CD4-positive, alpha-beta T cell treated with Interleukin-4 for 1 hour (primary cell): ENCODE measurements around the gene FXYD1.

Experiments used
- DNase-seq, 2 donors: peaks; one replicate each; pipeline ENCODE4 v3.0.0-alpha.2; 2020 to 2022

FXYD1 gene

DNA sequence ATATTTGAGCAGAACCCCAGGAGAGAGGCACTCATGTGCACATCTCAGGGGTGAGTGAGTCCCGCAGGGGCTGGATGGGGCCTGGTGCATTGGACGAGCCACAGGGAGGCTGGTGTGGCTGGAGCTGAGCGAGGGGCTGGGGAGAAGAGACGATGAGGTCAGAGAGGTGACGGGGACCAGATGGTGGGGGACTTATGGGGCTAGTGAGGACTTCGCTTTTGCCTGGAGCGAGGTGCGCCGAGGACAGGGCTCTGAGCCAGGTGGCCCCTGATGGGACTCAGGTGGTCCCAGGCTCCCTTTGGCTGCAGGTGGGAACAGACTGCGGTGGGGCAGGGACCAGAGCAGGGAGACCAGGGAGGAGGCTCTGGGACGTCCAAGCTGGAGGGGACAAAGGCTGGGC, 29.9 kb upstream of the FXYD1 start:
- DNase-seq: no peak

DNA sequence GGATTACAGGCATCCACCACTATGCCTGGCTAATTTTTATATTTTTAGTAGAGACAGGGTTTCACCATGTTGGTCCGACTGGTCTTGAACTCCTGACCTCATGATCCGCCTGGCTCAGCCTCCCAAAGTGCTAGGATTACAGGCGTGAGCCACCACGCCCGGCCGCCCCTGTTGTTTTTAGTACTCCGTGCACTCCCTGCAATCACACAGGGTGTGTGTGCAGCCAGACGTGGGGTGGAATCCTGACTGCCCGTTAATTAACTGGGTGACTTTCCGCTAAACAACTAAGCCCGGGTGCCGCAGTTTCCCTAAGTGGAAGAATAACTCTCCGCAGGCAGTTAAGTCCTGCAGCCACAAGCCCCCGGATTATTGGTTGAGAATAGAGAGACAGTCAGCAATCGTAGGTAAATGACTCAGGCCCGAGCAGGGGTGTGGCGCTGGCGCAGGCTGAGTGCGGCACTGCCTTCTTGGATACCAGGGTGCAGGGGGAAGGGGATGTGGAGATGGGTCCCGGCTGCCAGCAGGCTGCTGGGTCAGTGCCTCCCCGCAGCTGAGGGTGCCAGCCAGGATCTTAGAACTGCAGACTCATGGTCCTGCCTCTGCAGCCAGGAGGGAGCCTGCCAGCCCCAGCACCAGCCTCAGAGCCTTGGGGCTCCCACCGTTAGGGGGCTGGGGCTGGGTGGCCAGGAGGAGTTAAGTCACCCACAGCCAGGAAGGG, 29.1 kb upstream of the FXYD1 start:
- no peak for DNase-seq

DNA sequence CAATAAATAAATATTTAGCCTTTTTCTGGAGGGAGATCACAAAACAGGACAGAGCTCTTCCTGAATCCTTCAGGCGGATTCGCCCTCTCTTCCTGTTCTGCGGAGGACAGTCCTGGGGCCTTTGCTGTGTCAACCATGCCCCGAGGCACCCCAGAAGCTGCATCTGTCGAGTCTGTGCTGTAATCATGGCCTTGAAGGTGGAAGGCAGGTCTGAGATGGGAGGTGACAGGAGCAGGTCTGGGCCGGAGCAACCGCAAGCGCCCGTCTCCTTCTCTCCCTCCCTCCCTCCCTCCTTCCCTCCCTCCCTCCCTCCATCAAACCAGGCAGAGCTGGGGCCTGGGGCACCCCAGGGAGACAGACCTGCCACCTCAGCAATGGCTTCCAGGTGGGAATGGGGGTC, 27.6 kb upstream of the FXYD1 start:
- no peak for DNase-seq

DNA sequence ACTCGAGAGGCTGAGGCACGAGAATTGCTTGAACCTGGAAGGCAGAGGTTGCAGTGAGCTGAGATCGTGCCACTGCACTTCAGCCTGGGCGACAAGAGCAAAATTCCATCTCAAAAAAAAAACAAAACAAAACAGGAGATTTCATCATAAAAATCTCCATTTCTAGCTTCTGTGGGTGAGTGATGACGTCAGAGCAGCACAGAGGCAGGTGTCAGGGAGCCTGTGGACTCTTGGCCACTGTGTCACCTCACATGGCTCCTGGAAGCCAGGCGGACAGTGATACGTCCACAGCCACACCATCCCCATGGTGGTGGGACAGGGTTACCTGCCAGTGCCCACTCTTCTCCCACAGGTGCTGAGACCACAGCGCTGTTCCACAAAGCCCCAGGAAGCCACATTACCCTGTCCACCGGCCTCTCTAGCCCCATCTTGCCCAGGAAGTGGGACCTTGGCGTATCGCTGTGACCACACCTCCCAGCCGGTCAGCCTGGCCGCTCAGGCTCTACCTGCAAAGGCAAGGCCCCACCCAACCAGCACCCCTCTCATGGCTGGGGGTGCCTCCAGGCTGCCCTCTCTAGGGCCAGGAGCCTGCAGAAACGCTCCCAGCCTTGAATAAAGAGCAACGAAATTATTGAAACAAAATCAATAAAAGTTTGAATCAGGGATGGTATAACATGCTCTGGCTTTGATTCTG, 25.5 kb upstream of the FXYD1 start:
- DNase-seq: no peak

DNA sequence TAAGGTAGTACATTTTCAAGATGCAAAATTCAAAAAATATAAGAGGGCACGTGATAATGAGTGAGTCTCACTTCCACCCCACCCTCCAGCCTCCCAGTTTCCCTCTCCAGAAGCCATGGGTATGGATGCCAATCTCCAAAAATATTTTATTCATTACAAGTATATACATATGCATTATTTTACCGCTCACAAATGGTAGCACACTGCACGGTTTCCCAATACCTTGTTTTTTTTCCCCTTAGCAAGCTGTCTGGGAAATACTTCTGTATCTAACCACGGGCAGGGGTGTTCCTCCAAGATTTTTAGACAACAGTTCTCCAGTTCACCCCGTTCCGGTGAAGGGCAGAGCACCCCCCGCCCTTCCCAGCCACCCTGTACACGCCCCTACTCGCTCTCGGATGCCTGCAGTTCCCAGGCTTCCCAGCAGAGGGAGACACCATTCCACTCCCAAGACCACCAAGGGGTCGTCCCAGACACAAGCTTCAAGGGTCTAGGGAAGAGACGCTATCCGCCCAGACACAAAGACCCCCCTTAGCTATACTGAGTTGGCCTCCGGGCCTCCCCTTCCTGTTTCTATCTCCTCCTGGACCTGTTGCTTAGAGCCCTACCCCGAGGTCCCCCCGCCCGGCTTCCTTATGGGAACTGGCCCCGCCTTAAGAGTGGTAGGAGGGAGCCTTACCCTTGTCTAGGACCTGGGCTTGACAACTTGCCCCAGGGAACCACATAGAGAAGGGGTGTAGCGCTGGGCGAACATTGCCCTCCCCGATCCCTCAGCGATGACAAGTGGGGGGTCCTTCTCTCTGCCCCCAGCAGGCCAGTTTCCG, 24.1 kb upstream of the FXYD1 start:
- peak; percentile 71 to 72 for DNase-seq

DNA sequence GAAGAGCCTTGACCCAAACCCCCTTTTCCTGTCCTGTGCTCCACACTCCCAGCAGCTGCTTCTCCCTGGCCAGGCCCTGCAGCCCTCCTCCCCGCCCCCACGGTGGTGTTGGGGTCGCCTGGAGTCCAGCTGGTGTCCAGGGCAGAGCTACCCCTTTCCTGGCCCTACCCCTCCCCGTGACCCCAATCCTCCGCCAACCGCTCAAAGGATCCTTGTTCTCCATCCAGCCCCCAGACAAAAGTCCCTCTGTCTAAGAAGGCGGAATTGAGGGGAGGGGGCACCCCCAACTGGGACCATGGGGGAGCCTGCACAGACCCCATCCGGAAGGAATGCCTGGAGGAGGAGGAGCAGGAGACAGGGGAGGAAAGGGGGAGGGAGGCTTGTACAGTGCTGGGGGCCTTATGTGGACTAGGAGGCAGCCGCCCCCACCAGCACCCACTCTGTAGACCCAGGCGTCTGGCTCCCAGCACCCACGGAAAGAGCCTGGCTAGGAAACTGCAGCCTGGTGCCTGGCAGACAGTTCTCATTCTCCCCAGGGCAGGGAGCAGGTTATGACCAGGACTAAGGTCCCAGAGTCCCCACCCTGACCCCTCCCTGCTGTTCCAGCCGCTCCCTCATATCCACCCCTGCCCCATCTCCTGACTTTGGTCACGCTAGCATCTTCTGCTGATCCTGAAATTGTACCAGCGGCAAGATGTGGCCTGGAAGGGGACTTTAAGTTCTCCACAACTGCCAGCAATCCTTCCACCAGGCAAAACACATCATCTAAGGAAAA, 23.3 kb upstream of the FXYD1 start, which contains the start of gene FXYD3:
FXYD3 (plus strand) TSS at position 647 of the 775 bp plus-strand sequence. CDS start 3,554 bp downstream, outside the sequence.
- no peak for DNase-seq

DNA sequence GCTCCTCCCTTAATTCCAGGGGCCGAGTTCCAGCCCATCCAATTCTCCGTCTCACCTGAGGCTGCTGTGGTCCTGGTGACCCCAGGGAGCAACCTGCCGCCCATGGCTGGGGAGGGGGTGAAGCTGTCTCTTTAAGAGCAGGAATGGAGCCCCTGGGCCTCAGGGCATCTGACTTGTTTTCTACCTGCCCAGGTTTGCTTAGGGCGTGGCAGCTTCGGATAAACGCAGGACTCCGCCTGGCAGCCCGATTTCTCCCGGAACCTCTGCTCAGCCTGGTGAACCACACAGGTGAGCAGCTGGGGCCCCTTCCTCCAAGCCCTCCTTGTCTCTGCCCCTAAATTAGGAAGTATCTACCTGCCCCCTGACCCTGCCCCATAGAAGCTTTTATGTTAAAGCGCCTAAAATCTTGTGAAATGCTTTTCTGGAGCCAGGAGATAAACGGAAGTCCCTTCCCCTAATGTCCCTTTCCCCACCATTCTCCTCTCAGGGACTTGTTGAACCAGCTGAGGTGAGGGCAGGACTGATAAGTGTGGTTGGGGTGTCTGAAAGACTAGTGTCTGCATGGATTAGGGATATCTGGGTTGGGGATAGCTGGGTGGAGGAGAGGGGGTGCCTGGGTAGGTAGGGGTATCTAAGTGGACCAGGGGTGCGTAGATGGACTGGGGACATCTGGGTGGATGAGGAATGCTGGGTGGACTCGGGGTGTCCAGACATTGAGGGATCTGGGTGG, 22.4 kb upstream of the FXYD1 start:
- DNase-seq: no peak

DNA sequence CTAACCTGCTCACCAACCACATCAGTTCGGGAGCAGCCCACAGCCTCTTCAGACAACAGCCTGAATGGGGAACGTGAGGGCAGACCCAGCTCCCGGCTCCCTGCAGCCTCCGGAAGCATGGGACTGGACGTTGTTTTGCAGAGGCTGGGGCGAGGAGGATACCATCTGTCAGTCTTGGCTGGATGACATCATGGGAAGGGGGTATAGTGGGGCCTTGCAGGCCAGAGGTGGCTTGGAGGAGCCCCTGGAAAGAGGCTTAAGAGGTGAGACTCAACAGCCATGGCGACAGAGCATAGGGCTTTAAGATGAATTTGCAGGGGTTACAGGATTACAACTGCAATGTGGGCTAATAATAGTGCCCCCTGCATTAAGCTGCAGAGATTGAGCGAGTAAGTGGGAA, 21.5 kb upstream of the FXYD1 start:
- DNase-seq: no peak

DNA sequence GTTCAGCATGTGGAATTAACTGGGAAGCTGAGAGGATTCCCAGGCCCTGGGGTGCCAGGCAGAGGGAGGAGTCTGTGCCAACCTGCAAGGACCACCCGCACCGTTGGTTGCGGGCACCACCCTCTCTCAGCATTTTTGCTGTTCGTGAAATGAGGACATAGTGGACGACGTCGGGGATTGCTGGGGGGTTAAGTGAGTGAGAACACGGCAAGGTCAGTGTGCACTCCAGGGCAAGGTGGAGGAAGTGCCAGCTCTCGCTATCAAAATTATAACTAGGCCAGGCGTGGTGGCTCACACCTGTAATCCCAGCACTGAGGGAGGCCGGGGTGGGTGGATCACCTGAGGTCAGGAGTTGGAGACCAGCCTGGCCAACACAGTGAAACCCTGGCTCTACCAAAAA, 20.8 kb upstream of the FXYD1 start:
- no peak for DNase-seq

DNA sequence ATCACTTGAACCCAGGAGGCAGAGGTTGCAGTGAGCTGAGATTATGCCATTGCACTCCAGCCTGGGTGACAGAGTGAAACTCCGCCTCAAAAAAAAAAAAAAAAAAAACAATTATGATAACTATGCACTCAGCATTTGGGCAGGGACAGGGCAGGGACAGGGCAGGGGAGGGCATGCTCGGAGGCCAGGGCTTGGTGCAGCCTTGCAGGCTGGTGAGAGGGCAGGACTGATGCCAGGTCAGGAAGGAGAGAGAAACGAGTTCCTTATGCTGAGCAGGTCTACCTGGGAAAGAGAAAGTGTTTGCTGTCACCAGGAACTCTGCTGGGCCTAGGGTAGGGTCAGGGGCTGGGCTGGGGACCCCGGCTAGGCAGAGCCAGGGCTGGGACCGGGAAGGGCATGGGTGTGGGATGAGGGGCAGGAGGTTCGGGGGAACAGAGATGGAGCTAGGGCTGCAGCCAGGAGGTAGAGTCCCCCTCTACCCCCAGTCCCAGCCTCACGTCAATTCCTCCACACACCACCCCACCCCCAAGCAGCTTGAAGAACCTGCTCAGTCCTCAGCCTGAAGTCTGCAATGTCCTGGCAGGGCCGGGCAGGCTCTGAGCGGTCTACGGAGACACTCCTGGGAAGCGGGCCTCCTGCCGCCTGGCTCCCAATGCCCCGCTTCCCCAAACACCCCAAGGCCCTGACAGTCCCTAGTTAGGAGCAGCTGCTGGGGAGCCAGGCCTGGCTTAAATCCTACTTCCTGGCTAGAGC, 20.2 kb upstream of the FXYD1 start:
- DNase-seq: no peak

DNA sequence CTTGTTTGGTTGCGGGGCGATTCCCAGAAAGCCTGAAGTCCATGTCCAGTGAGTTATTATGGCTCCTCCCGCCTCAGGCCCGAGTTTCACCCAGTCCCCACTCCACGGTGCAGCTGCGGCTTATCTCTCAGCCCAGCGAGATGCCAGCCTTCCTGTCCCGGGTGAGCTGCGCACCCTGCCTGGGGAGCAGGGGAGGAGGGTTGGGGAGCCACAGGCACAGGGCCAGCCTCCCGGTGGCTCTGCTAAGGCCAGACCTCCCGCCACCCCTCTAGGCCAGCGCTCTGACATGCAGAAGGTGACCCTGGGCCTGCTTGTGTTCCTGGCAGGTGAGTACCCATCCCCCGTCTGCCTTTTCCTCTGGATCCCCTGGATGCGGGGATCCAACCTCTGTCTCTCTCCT, 19.5 kb upstream of the FXYD1 start:
- no peak for DNase-seq

DNA sequence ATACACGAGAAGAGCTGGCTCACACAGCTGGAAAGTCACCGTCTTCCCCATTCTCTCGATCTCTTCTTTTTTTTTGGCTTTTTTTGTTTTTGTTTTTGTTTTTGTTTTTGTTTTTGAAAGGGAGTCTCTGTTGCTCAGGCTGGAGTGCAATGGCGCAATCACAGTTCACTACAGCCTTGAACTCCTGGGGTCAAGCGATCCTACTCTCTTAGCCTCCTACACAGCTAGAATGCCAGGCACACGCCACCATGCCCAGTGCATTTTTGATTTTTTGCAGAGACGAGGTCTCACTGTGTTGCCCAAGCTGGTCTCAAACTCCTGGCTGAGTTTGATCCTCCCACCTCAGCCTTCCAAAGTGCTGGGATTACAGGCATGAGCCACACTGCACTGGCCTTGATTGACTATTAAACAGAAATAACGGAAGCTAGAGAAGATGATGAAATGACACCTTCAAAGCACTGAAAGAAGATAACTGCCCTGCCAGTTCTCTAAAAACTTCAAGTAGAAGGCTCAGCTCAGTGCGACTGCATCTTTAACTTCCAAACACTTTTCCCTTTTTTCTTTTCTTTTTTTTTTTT, 19.0 kb upstream of the FXYD1 start:
- no peak for DNase-seq

DNA sequence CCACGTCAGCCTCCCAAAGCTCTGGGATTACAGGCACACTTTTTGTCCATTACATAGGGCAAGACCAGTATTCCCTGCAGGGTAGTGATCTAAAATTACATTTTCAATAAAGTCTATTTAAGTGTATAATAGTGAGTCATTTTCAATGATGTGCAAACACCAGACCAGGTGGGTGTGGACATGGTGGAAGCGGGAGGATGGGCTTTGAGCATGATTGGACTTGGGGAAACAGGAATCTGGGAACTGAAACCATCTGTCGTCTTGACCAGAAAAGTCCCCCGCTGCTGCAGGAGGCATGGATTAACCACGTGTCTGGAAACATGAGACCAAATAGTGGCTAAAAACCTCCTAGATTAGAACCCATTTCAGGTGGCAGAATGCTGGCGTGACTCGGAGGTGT, 18.1 kb upstream of the FXYD1 start:
- DNase-seq: peak in 1 of 2 donors; percentile 21

DNA sequence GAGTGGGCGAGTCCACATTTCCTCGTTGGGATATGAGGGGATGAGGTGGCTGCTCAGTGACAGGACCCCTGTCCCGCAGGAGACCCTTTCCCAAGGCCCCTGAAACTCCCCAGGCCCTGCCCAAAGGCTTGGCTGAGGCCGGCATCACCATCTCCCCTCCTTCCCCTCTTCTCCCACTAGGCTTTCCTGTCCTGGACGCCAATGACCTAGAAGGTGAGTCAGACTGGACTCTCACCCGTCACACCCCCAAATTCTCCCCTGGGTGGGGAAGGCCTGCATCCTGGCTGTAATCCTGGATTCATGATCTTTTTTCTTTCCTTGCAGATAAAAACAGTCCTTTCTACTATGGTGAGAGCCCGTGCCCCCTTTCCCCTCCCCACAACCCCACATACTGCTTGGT, 17.7 kb upstream of the FXYD1 start:
- DNase-seq: no peak

DNA sequence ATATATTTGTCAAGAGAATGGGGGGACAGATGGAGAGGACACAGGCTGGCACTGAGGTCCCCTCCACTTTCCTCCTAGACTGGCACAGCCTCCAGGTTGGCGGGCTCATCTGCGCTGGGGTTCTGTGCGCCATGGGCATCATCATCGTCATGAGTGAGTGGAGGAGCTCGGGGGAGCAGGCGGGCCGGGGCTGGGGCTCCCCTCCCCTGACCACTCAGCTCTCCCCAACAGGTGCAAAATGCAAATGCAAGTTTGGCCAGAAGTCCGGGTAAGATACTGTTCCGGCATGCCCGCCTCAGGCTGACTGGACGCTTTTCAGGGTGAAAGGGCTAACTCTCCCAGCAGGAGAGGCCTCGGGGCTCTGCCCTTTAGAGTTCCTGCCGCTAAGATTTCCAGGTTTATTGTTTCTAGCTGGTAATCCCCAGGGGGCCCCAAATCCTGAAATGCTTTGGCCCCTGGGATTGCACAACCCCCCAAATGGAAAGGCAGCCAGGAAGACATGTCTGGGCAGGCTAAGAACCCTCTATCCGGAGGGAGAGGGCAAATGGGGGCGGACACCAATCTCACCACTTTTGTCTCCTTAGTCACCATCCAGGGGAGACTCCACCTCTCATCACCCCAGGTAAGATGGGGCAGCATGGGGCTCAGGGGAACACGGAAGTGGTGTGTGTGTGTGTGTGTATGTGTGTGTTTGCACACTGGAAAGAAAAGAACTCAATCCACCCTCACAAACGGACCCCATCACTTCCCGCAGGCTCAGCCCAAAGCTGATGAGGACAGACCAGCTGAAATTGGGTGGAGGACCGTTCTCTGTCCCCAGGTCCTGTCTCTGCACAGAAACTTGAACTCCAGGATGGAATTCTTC, 15.7 kb upstream of the FXYD1 start:
- DNase-seq: no peak

DNA sequence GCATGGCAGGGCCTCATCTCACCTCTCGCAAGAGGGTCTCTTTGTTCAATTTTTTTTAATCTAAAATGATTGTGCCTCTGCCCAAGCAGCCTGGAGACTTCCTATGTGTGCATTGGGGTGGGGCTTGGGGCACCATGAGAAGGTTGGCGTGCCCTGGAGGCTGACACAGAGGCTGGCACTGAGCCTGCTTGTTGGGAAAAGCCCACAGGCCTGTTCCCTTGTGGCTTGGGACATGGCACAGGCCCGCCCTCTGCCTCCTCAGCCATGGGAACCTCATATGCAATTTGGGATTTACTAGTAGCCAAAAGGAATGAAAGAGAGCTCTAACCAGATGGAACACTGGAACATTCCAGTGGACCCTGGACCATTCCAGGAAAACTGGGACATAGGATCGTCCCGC, 15.1 kb upstream of the FXYD1 start:
- DNase-seq: no peak

DNA sequence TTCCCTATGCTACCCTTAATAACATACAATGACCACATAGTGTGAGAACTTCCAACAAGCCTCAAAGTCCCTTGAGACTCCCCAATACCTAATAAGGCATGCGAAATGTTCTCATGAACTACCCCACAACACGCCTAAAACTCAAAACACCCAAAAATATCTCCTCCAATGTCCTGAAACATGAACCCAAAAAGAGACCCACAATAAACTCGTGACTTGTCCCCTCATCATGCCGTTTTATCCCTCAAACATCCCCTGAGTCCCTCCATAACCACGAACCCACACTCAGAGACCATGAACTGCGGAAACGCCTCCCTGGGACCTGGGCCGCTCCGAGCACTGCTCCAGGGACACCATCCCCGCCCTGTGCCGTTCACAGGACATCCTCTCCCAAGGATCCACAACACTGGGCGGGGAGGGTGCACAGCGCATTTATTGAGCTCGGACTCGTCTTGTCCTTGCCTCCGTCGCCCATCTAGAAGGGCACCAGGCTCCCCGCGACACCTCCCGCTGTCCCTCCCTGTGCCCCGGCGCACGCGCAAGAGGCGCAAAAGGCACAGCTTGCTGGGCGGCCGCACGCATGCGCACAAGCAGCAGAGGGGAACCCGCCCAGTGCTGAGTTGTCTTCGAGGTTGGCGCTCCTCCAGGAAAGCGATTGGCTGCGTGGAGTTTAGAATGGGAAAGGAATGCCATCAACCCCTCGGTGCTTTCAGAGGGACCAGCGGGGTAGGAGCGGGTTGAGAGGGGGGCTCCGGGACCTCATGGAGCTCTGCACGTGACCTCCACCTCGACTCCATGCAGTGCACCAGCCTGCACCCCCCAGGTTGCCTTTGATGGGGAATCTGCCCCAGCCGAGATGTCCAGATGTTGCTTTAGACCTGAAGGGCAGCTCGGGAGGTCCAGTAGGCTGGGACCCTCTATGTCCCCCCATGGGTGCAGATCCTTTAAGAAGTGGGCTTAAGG, 14.2 kb upstream of the FXYD1 start:
- peak; percentile 89 to 90 for DNase-seq

DNA sequence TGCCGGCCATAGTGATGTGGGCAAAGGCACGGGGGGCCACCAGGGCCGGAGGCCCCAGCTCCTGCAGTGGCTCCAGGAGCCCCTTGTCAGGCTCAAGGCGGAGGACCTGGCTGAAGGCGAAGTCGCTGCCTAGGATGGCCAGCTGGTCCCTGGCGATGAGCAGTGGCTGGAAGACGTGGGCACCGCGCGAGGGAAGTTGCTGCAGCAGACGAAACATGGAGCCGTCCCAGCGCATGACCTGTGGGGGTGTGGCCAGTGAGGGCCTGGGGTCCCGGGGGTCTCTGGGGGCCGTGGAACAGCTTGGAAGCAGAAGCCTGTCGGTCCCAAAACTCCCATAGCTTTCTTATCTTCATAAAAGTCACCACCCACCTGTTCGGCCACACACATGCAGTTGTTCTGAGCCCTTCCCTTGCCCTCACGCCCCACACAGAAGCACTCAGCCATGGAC, 13.3 kb upstream of the FXYD1 start:
- no peak for DNase-seq
